Retina (tissue), 1 donor: ENCODE measurements around the gene RWDD1.
A peak's percentile ranks its signal among the peaks of the same experiment; 100 is the strongest.
"Not testable (repeated sequence)": the region's sequence is repeated elsewhere in the genome, so short reads cannot be mapped to it uniquely, and the experiment has no call there.

Experiments used
- DNase-seq: peaks from one replicate; pipeline ENCODE4 v3.0.0-alpha.2; 2016

Gene RWDD1

DNA sequence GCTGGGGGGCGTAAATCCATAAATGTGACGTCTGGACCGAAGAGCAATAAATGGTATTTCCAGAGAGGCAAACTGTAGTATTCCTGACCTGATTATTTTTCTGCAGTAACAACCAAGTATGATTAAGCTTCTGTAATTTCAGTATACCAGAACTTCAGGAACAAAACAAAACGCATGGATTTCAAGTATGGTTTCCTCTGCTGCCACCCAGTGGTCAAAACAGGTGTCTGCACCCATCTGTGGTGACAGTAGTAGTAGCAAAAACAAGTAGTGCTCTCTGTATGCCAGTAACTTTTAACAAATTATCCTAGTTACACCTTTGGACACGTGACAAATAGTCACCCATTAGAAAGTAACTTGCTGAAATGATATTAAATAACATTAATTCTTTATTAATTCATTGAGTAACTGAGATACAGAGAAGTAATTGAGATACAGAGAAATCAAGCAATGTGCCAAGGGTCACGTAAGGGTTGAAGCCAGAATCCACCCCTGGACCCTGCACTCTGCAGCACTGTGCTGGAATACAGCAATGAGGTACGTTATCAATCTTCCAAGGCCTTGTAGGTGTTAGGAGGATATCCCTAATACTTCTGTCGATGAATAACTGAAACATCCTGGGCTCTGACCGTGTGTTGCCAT is 9.8 kb upstream of the RWDD1 start:
- DNase-seq: peak; percentile 80

DNA sequence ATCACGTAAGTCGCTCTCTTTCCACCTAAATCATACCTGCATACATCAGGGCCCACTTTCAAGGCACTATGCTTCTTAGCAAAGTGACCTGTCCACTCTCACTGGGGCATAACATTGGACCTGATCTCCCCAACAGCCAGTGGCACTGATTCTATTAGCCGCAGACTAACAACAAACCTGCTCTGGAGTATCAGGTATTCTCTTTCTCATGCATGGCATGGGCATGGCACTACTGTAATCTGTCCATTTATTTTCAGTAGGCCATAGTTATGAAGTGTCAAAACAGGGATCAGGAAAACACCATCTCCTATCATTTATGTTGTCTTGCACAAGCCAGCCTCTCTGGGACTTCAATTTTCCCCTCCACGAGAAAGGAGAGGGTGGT is 9.3 kb upstream of the RWDD1 start:
- no peak for DNase-seq

DNA sequence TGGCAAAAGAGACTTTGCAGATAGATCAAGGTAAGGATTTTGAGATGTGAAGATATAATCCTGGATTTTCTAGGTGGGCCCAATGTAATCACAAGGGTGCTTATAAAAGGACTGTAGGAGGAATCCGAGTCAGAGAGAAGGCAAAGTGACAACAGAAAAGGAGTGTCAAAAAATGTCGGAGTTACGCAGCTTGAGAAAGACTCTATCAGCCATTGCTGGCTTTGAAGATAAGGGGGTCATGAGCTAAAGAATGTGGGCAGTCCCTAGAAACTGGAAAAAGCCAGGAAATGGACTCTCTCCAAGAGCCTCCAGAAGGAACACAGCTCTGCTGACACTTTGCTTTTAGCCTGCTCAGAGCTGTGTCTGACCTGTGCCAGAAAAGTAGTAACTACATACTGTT is 8.7 kb upstream of the RWDD1 start:
- DNase-seq: no peak

DNA sequence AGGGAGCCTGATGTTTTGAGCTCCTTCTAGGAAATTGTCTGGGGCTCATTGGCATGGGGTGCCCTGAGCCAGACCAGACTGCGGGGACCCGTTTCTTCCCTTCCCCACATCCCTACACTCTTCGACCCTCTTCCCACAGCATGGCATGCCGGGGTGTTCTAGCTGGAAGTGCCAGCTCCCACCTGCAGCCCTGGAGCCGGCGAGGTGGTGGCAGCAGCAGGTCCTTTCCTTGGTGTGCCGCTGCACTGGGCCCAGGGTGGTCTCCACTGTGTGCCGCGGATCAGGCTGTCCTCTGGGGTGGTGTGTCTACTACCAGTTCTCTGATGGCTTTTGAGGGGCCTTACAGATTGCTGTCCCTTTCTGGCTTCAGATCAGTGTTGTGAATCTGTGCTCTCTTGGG is 7.5 kb upstream of the RWDD1 start:
- no peak for DNase-seq

DNA sequence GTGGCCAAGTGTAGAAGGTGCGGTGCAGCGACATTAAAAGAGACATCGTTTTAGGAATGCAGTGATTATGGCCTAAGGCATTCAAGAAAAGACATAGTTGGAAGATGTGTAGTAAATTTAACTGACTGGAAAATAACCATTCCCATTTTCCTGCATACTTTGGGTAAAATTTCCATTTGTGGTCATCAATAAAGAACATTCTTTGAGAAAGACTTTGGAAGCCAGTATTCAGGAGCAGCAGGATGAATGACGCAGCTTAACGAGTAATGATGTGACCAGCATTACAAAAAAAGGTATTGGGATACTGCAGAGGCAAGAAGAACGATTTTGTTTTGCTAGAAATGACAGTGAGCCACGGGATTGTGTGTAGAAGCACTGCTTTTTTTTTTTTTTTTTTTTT is 7.0 kb upstream of the RWDD1 start:
- DNase-seq: no peak

DNA sequence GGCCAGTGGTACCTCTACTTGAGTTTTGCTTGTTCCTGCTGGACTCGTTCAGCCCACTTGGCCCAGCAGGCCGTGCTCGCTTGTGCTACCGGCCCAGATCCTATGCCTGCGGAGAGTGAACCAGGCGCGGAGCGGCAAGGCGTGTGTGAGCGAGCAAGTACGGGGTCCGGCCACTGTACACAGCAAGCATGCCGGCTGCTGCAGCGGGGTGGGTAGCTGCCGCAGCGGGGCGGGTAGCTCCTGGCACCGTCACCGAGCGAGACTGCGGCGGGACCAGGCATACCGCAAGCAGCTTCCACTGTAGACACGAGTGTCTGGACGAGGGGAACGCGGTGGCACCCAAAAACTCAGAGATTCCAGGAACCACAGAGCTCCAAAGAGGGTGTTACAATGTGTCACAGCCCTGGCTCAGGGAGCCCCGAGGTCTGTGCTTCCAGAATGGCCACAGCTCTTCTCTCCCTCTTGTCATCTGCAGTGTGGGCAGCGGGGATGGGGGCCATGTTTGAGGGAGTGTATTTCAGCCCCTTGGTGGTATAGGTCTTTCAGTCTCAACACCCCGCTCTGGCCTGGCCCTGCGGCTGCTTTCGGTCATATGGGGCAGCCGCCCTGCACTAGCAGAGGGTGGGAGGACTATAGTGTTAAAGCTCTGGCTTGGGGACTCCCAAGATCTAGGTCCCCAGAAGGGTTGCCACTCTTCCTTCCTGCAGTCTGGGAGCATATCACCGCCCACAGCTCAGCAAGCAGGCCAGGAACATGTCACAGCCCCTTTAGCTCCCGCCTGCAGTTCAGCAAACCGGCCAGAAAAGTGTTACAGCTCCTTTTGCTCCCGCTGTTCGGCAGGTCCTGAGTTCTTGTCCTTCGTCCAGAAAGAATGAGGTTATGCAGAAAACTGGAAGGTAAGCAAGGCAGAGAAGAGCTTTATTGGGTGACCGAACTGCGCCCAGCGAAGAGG is 6.1 kb upstream of the RWDD1 start:
- peak; percentile 73 for DNase-seq

DNA sequence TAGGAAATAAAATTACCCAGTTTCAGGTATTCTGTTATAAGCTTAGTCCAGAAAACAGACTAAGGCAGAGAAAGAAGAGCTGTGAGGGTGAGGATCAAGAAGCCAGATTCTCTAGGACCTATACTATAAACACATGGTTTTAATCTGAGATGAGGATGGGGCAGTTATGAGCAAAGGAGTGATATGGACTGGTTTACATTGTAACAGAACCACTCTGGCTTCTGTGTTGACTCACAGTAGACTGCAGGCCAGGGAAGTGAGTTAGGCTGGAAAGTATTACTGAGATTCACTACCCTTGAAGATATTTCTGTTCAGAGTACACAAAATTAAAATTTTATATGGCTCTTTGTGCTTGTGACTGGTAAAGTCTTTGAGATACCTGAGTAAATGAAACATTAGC is 3.2 kb upstream of the RWDD1 start:
- no peak for DNase-seq

DNA sequence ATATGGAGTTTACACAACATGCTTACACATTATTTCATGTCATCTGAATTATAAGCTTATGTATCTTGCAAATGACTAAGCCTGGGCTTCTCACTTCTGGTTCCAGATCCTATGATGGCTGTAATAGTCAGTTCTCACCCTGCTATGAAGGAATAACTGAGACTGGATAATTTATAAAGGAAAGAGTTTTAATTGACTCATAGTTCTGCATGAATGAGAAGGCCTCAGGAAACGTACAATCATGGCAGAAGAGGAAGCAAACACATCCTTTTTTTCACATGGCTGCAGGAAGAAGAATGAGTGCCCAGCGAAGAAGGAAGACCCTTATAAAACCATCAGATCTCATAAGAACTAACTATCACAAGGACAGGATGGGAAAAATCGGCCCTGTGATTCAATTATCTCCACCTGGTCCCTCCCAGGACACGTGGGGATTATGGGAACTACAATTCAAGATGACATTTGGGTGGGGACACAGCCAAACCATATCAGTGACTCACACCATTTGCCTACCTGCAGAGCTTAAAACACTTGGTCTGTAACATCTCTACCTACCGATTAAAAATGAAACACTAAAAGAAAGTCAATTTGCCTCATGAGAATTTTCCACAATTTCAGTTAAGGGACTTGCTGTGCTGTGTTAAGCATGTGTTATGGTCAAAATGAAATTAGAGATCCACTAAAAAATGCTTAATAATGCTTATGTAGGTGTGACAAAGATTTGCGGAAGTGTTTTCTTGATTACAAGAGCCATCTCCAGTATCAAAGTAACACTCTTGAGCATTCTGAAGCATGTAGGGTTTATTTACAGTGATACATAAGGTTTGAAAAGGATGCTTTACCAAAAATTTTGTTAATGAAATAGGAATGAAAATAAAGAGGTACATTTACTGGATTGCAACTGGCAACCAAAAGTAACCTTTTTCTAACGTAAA is 2.2 kb upstream of the RWDD1 start:
- DNase-seq: no peak

DNA sequence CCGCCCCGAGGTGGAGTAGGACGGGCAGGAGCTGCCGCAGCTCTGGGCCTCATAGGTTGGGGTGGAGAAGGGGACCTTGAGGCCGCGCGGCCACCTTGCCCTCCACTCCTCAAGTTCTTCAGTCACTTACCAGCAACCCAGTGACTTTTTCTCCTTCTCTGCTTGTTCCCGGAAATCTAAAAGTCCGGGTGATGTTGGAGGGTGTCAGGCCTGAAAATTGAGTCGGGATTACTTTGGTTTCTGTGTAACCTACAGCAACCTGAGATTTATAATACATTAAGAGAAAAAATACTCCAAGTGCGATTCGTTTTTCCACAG is 338 bp downstream of the RWDD1 start:
- DNase-seq: no peak

DNA sequence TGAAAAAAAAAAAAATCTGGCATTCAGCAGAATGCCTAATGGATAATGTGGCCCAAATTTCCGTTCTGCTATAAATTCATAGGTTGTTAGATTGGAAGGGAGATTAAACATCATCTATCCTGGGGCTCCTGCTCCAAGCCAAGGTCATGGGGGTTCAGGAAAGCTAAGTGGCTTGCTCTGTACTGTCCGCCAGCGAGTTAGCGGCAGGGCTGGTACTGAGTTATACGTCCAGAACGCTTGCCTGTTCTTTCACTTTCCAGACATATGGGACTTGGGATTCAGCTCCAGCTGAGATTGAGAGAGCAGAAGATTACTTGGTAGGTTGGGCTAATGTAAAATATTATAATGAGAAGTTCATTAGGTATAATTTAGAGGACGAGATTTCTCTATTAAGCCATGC is 858 bp downstream of the RWDD1 start:
- DNase-seq: peak; percentile 29

DNA sequence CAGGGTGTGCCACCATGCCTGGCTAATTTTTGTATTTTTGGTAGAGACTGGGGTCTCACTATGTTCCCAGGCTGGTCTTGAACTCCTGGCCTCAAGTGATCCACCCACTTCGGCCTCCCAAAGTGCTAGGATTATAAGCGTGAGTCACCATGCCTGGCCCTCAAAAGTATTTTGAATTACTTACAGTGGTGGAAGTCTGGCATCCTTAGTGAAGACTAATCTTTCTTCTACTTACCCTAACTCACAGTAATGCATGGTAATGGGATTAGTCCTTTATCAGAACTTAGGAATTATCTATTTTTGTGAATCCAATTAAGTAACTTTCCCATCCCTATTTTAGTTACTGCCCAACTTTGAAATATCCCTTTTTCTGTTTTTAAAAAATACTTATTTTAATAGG is 3.9 kb downstream of the RWDD1 start:
- no peak for DNase-seq

DNA sequence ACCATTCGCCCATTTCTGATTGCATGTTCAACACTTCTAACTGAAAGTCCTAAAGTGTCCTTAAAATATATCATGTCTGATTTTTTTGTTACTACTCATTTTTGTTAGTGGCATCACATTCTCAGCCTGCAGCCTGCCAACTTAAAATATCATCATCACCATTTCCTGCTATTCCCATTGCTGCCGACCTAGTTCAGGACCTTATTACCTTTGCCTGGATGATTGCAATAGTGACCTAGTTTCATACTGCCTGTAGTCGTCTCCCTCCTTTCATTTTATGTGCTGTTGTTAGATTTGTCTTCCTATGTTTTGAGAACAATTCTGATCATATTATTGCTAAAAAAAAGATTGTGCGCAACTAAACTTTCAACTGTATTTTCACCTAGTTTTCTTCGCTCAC is 6.2 kb downstream of the RWDD1 start:
- DNase-seq: peak; percentile 22

DNA sequence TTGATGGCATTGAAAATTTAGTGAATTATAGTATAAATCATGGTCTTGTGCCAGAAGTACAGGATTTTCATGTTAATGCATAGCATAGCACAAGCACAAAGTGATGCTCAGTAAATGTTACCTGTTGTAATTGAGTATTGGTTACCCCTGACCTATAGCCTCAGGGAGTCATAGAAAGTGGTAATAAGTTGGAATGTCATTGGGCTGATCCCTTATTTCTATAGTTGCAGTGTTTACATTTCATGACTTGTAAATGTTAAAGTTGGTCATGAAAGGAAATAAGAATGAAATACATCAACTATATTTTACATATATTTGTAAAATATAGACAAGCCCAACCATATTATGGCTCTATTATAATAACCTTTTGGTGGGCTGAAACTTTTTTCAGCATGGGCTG is 7.0 kb downstream of the RWDD1 start:
- no peak for DNase-seq

DNA sequence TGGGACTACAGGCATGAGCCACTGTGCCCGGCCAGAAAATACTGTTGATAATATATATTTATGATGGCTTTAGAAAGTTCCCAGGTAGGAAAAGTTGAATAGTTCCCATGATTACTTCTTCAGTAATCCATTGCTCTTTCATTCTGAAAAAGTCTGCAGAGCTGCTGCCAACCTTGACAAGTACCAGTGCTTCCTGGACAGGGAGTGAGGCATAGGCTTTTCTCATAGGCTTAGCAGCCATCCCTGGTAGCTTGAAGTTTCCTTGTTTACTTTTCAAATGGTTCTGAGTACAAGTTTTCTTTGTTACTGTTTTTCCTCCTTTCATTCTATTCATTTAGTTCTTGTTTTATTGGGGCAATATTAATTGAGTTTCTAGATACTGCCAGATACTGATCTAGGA is 7.8 kb downstream of the RWDD1 start:
- no peak for DNase-seq

DNA sequence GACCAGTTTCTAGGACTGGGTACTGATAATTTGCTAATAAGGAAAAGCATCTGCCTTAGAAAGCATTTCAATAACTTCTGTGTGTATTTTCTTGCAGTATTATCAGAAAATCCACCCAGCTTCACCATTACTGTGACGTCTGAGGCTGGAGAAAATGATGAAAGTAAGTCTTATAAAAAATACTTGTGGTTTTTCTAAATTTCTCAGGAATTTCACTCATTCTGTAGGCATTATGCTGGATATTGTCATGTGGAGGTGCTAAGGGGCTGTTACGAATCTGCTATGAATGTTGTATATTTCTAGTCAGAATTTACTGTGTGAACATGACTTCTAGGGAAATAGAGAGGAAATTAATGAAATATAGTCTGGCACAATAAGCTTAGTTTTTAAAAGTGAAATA is 8.9 kb downstream of the RWDD1 start:
- no peak for DNase-seq

DNA sequence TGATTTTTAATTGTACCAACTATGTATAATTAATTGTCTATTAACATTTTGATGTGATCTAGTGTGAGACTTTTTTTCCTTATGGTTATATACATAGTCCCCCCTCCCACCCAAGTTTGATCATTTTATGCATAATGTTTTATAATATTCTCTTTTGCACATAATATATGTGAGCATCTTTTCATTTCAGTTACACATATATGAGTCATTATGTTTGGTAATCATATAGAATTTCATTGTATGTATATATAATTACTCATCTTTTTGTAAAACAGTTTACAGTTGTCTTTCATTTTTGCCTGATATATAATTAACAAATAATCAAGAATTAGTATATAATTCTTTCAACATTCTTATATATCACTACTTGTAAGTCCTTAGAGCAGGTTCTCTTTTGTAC is 15.0 kb downstream of the RWDD1 start:
- DNase-seq: no peak

DNA sequence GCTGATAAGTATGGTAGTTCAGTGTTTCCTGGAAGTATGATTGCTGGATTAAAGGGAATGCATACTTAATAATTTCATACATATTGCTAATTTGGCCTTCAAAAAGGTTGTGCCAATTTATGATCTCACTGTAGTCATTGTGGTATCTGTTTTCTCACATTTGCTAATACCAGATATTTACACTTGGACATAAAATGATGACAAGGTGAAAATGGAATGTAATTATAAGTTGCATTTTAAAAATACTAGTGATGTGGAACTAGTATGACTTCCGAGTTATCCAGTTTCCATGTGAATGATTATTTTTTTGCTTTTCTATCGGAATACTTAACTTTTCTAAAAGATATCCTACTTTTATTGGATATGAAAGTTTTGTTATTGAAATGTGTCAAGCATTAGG is 15.4 kb downstream of the RWDD1 start:
- DNase-seq: no peak

DNA sequence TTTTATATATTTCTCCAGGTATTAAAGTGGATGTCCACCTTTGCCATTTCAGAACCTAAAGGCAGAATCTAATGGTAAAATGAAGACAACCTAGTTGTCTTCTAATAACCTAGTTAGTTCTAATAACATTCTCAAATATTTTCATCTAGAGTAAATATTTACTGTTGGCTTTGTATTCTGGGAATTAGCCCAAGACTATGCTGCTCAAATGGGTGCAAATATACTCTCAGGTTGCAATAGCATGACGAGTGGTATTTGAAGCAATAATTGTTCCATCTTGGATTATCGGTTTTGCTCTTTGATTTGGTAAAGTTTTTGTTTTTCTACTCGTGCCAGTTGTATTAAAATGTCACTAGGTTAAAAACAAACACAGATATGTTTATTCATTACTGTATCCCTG is 23.9 kb downstream of the RWDD1 start:
- DNase-seq: no peak

DNA sequence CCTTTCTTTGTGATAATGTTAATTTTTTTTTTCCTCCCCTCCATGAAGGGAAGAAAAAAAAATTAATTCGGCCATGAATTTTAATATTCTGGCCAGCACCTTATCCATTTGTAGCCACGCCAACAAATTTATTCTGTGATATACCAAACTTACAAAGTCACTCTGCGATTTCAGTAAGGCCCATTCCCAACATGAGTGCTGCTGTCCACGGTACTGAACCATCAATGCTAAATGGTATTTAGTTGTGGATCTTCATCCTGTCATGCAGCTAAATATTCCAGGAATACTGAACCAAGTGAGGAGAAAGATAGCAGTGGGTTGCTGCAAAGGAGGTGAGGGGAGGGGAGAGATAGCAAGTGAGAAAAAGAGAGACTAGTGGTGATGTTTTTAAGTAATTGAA is 25.5 kb downstream of the RWDD1 start:
- no peak for DNase-seq

DNA sequence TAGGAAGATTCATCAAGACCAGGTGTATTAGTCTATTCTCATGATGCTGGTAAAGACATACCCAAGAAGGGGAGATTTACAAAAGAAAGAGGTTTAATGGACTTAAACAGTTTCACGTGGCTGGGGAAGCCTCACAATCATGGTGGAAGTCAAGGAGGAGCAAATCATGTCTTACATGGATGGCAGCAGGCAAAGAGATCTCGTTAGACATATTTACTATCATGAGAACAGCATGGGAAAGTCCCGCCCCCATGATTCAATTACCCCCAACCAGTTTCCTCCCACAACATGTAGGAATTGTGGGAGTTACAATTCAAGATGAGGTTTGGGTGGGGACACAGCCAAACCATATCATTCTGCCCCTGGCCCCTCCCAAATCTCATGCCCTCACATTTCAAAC is 32.6 kb downstream of the RWDD1 start:
- DNase-seq: not testable (repeated sequence)

DNA sequence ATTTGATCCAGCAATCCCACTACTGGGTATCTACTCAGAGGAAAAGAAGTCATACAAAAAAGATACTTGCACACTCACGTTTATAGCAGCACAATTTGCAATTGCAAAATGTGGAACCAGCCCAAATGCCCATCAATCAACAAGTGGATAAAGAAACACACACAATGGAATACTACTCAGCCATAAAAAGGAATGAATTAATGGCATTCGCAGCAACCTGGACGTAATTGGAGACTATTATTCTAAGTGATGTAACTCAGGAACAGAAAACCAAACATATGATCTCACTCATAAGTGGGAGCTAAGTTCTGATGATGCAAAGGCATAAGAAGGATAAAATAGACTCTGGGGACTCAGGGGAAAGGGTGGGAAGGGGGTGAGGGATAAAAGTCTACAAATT is 33.6 kb downstream of the RWDD1 start:
- DNase-seq: not testable (repeated sequence)

DNA sequence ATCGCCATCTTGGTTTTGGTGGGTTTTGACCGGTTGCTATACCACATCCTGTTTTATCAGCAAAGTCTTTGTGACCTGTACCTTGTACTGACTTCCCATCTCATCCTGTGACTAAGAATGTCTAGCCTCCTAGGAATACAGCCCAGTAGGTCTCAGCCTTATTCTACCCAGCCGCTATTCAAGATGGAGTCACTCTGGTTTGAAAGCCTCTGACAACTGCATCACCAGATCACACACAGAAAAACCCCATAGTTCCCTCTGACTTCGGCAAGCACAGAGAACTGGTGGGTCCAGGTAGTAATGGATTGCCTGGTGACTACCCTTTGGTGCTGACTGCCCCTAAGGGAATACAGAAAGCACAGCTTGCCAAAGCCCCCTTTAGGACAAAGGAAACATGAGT is 34.6 kb downstream of the RWDD1 start:
- no peak for DNase-seq

DNA sequence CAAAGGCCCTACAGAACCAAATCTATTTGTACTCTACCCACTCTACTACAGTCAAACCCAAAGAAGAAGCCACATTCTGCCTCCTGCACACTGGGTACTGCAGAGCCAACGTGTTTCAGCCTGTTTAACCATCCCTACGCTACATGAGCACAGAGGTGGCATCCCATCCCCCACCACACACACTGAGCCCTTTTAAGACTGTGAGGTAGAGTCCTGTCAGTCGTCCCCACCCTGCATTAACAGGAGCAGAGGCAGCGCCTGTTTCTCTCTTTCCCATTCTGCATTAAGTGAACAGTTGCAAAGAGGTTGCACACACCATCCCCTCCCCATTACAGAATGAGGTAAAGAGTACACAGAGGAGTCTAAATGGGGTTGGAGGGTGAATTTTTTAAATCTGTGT is 39.8 kb downstream of the RWDD1 start:
- no peak for DNase-seq
